H54 (cell line): ENCODE measurements around the gene PLXND1.

Source experiments
- DNase-seq: peaks from one replicate; pipeline ENCODE4 v3.0.0; 2011; ENCODE audit warnings: low spot score, mixed read lengths; ENCODE audit not compliant: insufficient read length
- FAIRE-seq: peaks from 3 replicates; lab custom pipeline; 2011; peaks lifted over from hg19 to GRCh38; lab: Jason Lieb, UNC
- POLR2A ChIP-seq: IDR thresholded peaks from 2 replicates; pipeline ENCODE4 v1.6.1; 2011; ENCODE audit warnings: low read depth, mild to moderate bottlenecking, low read length

PLXND1 gene

GRCh38 chr3:129635656-129636055 is 29.2 kb upstream of the PLXND1 start:
- TF ChIP-seq POLR2A = no peak
- DNase-seq (no peak), FAIRE-seq (no peak)

GRCh38 chr3:129633751-129634481 is 27.4 kb upstream of the PLXND1 start:
- FAIRE-seq (no peak), DNase-seq (no peak)
- TF ChIP-seq POLR2A = no peak

GRCh38 chr3:129632977-129633376 is 26.5 kb upstream of the PLXND1 start:
- no peak for DNase-seq
- no peak for TF ChIP-seq POLR2A
- FAIRE-seq = no peak

- no peak for TF ChIP-seq POLR2A
- FAIRE-seq (no peak), DNase-seq (no peak)
These were observed 26.1 kb upstream of the PLXND1 start for GRCh38 chr3:129632556-129632955.

GRCh38 chr3:129632056-129632455 is 25.6 kb upstream of the PLXND1 start:
- TF ChIP-seq POLR2A = no peak
- DNase-seq (no peak), FAIRE-seq (no peak)

GRCh38 chr3:129629011-129629410 is 22.5 kb upstream of the PLXND1 start:
- no peak for DNase-seq
- FAIRE-seq = no peak
- TF ChIP-seq POLR2A = no peak

- TF ChIP-seq POLR2A = no peak
- DNase-seq = no peak
- no peak for FAIRE-seq
These were observed 21.7 kb upstream of the PLXND1 start for GRCh38 chr3:129628169-129628522.

- no peak for TF ChIP-seq POLR2A
- DNase-seq (no peak), FAIRE-seq (no peak)
These were observed 21.1 kb upstream of the PLXND1 start for GRCh38 chr3:129627350-129628168.

GRCh38 chr3:129626744-129627349 is 20.4 kb upstream of the PLXND1 start:
- no peak for FAIRE-seq
- DNase-seq = peak; percentile 99
- peak; percentile 59 for TF ChIP-seq POLR2A

GRCh38 chr3:129625072-129625874 is 18.8 kb upstream of the PLXND1 start:
- DNase-seq = no peak
- 0 out of 2 replicates have a peak, but pooled peaks have one; percentile 20 for TF ChIP-seq POLR2A
- FAIRE-seq = no peak

- DNase-seq = no peak
- TF ChIP-seq POLR2A = no peak
- no peak for FAIRE-seq
These were observed 18.0 kb upstream of the PLXND1 start for GRCh38 chr3:129624347-129625071.

- FAIRE-seq (no peak), DNase-seq (no peak)
- TF ChIP-seq POLR2A = no peak
These were observed 17.1 kb upstream of the PLXND1 start for GRCh38 chr3:129623447-129624118.
